Esophagus muscularis mucosa (tissue), 4 donors: ENCODE measurements around the gene CARMIL1. TPM values are rescaled to one million over a fixed set of nuclear protein-coding genes. Genes with fewer than 3 reads are reported as not detected.
A peak's percentile ranks its signal among the peaks of the same experiment; 100 is the strongest.

Experiments
- DNase-seq: peaks from one replicate; pipeline ENCODE4 v3.0.0-alpha.2; 2017; ENCODE audit errors: extremely low spot score
- H3K27ac ChIP-seq, 4 donors: fragments of 200-600 bp; sonication (generic); replicated peaks in 1 of 4; 1 replicate in 3 of 4; 2 replicates in 1 of 4; pipeline ENCODE4 v1.5.1; 2016 to 2019; ENCODE audit warnings: mild to moderate bottlenecking in 1 of 4
- H3K27me3 ChIP-seq, 4 donors: fragments of 200-600 bp; sonication (generic); one replicate each; pipeline versions ENCODE4 v1.5.1 to v1.6.0; 2016 to 2019
- H3K36me3 ChIP-seq, 4 donors: fragments of 200-600 bp; sonication (generic); one replicate each; pipeline ENCODE4 v1.5.1; 2016 to 2019
- H3K4me1 ChIP-seq, 4 donors: fragments of 200-600 bp; sonication (generic); one replicate each; pipeline ENCODE4 v1.5.1; 2016 to 2019
- H3K4me3 ChIP-seq, 4 donors: fragments of 200-600 bp; sonication (generic); 1 replicate in 2 of 4; 2 replicates in 2 of 4; pipeline ENCODE4 v1.5.1; 2016 to 2019; ENCODE audit warnings: mild to moderate bottlenecking in 4 of 4, moderate library complexity in 1 of 4
- H3K9me3 ChIP-seq, 4 donors: fragments of 200-600 bp; sonication (generic); 1 replicate in 3 of 4; 2 replicates in 1 of 4; pipeline ENCODE4 v1.5.1; 2016 to 2019
- CTCF ChIP-seq, 3 experiments: fragments of 200-600 bp in 2 of 3; fragments of 450-650 bp in 1 of 3; sonication (generic) in 2 of 3; IDR thresholded peaks; one replicate each; pipeline ENCODE4 v1.5.1; 2017 to 2019; ENCODE audit warnings: antibody characterized with exemption in 3 of 3, mild to moderate bottlenecking in 2 of 3, moderate library complexity in 1 of 3
- EP300 ChIP-seq: sonication (generic); formaldehyde crosslinking; IDR thresholded peaks from one replicate; pipeline ENCODE4 v1.6.1; 2017; ENCODE audit warnings: antibody characterized with exemption
- POLR2A ChIP-seq: fragments of 450-650 bp; IDR thresholded peaks from one replicate; pipeline ENCODE4 v1.6.1; 2017; ENCODE audit warnings: antibody characterized with exemption, moderate library complexity, mild to moderate bottlenecking, low read depth
- POLR2AphosphoS5 ChIP-seq, 2 donors: sonication (generic); formaldehyde crosslinking; IDR thresholded peaks; one replicate each; pipeline ENCODE4 v1.6.1; 2017; ENCODE audit warnings: antibody characterized with exemption in 2 of 2
- WGBS: methylation state at CpG from one replicate; pipeline ENCODE4 v1.1.5; 2018; 5-methylcytosine and 5-hydroxymethylcytosine counted together
- intact Hi-C: fragments of 100-400 bp; cut with DNase I; formaldehyde crosslinking; loops from one replicate; pipeline ENCODE4 v1.15.1; 2023
- total RNA-seq, 4 donors: library from RNA; depleted of rRNA; stranded (reverse); fragments of >200 nt; gene quantifications; one replicate each; pipeline versions ENCODE4 v1.1.0 to v1.2.1, GENCODE V29; 2016

The CARMIL1 gene
- total RNA-seq, 4 donors from 2014 or later: 10.0 to 12.1 (median 11.1) TPM

GRCh38 chr6:25306379-25306778, 27.2 kb downstream of the CARMIL1 start:
- intact Hi-C loops: no loop called here
- H3K27me3 ChIP-seq: peaks cover 0 to 3% (median 0%) of the 10 kb centered on the region in 4 donors
- TF ChIP-seq POLR2A (no peak), EP300 (no peak), POLR2AphosphoS5 (IDR thresholded peaks at IDR 0.05) (no peak), CTCF (IDR thresholded peaks at IDR 0.05) (no peak)
- WGBS: 100% methylated on average over 2 of the region's 2 CpGs
- H3K36me3 ChIP-seq: no peaks in the 10 kb centered on the region
- H3K27ac ChIP-seq: no peak overlapping the region
- H3K9me3 ChIP-seq: no peaks in the 10 kb centered on the region
- H3K4me3 ChIP-seq: no peak overlapping the region
- peaks cover 0 to 13% (median 1%) of the 10 kb centered on the region in 4 donors for H3K4me1 ChIP-seq
- no peak for DNase-seq

- TF ChIP-seq EP300: no peak
- no peak for TF ChIP-seq POLR2AphosphoS5 (IDR thresholded peaks at IDR 0.05)
- no peak for TF ChIP-seq CTCF (IDR thresholded peaks at IDR 0.05)
- H3K27me3 ChIP-seq: peaks cover 0 to 3% (median 0%) of the 10 kb centered on the region in 4 donors
- no peak for DNase-seq
- no peaks in the 10 kb centered on the region for H3K36me3 ChIP-seq
- H3K4me1 ChIP-seq: peaks cover 0 to 19% (median 5%) of the 10 kb centered on the region in 4 donors
- no peak overlapping the region for H3K4me3 ChIP-seq
- no peak overlapping the region for H3K27ac ChIP-seq
- H3K9me3 ChIP-seq: no peaks in the 10 kb centered on the region
- intact Hi-C loops: no loop called here
- 84% methylated on average over 4 of the region's 4 CpGs for WGBS
Measured at GRCh38 chr6:25307805-25308494, 28.8 kb downstream of the CARMIL1 start.

DNA sequence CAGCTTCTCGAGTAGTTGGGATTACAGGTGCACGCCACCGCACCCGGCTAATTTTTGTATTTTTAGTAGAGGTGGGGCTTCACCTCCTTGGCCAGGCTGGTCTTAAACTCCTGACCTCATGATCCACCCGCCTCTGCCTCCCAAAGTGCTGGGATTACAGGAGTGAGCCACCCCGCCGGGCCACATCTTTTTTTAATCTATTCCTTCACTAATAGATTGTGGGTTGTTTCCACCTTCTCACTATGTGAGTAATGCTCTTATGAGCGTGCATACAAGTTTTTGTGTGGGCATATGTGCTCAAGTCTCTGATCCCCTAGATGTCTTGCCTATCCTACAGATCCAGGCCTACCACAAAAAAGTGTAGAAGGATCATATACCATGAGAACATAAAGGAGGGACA, 30.7 kb downstream of the CARMIL1 start:
- no peak for DNase-seq
- no peak overlapping the region for H3K27ac ChIP-seq
- TF ChIP-seq POLR2AphosphoS5 (IDR thresholded peaks at IDR 0.05): no peak
- TF ChIP-seq EP300: no peak
- TF ChIP-seq POLR2A: no peak
- TF ChIP-seq CTCF (IDR thresholded peaks at IDR 0.05): no peak
- H3K4me1 ChIP-seq: peaks cover 0 to 28% (median 8%) of the 10 kb centered on the region in 4 donors
- peaks cover 0 to 3% (median 0%) of the 10 kb centered on the region in 4 donors for H3K27me3 ChIP-seq
- intact Hi-C loops: no loop called here
- no peak overlapping the region for H3K4me3 ChIP-seq
- 84% methylated on average over 7 of the region's 8 CpGs for WGBS
- H3K9me3 ChIP-seq: no peaks in the 10 kb centered on the region
- H3K36me3 ChIP-seq: no peaks in the 10 kb centered on the region

DNA sequence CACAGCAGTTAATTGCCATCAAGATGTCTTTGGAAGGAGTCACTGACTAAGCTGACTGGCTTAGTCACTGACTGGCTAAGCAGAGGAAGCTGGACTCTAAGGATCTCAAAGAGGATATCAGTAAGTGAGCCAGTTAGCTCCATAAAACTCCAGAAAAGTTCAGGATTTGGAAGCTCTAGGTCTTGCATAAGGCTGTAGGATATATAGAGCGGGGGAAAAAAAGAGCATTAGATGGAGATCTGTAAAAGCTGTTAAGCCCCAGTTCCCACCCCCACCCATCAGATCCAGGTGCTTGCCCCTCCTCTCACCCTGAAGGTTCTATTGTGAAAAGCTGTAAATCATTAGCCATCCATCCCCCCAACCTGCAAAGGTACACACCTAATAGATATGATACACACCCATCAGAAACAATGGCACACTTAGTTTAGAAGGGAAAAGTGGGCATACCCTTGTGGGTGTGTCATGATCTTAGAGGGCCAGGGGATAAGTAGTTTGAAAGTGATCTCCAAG, 32.2 kb downstream of the CARMIL1 start:
- H3K36me3 ChIP-seq: no peaks in the 10 kb centered on the region
- H3K4me1 ChIP-seq: peaks cover 0 to 28% (median 8%) of the 10 kb centered on the region in 4 donors
- no peak for DNase-seq
- H3K9me3 ChIP-seq: no peaks in the 10 kb centered on the region
- H3K27ac ChIP-seq: peak overlapping the region in 2 of 4 donors; percentile 44 to 47
- intact Hi-C loops: no loop called here
- peaks cover 0 to 3% (median 0%) of the 10 kb centered on the region in 4 donors for H3K27me3 ChIP-seq
- WGBS: 71% methylated on average over 1 of the region's 1 CpG
- TF ChIP-seq POLR2AphosphoS5 (IDR thresholded peaks at IDR 0.05): no peak
- TF ChIP-seq POLR2A: no peak
- TF ChIP-seq EP300: no peak
- TF ChIP-seq CTCF (IDR thresholded peaks at IDR 0.05): no peak
- no peak overlapping the region for H3K4me3 ChIP-seq
